Measurements from ENCODE around the gene SMIM17. TPM values are rescaled to one million over a fixed set of nuclear protein-coding genes. Genes with fewer than 3 reads are reported as not detected.

SMIM17 gene
- total and polyA plus RNA-seq, 2 experiments from 2014 or later: 0.63 TPM; not detected in 1

DNA sequence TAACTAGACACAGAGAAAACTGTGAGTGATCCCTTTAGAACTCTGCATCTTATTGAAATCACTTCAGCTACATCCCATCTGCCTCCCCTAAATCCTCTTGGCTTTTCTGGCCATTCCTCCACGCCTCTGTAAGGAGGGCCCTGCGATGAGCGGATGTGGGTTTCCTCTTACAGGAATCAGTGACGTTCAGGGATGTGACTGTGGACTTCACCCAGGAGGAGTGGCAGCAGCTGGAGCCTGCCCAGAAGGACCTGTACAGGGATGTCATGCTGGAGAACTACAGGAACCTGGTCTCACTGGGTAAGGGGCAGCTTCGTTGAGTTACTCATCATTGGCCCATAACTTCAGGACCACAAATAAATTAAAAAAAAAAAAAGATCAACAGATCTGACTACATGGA is 29.3 kb upstream of the SMIM17 start:
- H3K9me3 Mint-ChIP-seq: peaks cover 94% of the 10 kb centered on the region
- no peaks in the 10 kb centered on the region for H3K27me3 ChIP-seq (ENCODE audit: insufficient read depth)
- no peaks in the 10 kb centered on the region for H3K9me2 ChIP-seq (ENCODE audit: insufficient read depth)
- H3K4me3 ChIP-seq: no peak overlapping the region
- H3K4me1 ChIP-seq (ENCODE audit: insufficient read depth): no peaks in the 10 kb centered on the region
- H3K4me2 ChIP-seq: no peak overlapping the region
- no peak for TF ChIP-seq JUNB (IDR thresholded peaks at IDR 0.05; ENCODE audit: unreplicated experiment)
- no peak for TF ChIP-seq EZH2phosphoT487 (IDR thresholded peaks at IDR 0.05; ENCODE audit: unreplicated experiment)
- peaks cover 5% of the 10 kb centered on the region for H3K27me3 Mint-ChIP-seq (ENCODE audit: insufficient read depth, low read depth, poor library complexity)
- no peak overlapping the region for H3K27ac Mint-ChIP-seq
- H3F3A ChIP-seq (replicated peaks; ENCODE audit: low read depth): no peaks in the 10 kb centered on the region
- H3K27ac ChIP-seq (ENCODE audit: low read depth): no peak overlapping the region
- no peaks in the 10 kb centered on the region for H4K20me1 ChIP-seq (replicated peaks; ENCODE audit: insufficient read depth)
- no peaks in the 10 kb centered on the region for H3K36me3 ChIP-seq (ENCODE audit: insufficient read depth)
- ATAC-seq (no peak), DNase-seq (ENCODE audit: low spot score) (no peak)
- H3K4me1 Mint-ChIP-seq: no peaks in the 10 kb centered on the region; the same call in 2 of the 3 replicates
- no peak overlapping the region for H3K4me3 Mint-ChIP-seq
- H3K36me3 Mint-ChIP-seq (ENCODE audit: low read depth): peaks cover 88% of the 10 kb centered on the region
- peaks cover 25% of the 10 kb centered on the region for H3K79me2 ChIP-seq (replicated peaks; ENCODE audit: insufficient read depth)
- no peak overlapping the region for H2AFZ ChIP-seq

DNA sequence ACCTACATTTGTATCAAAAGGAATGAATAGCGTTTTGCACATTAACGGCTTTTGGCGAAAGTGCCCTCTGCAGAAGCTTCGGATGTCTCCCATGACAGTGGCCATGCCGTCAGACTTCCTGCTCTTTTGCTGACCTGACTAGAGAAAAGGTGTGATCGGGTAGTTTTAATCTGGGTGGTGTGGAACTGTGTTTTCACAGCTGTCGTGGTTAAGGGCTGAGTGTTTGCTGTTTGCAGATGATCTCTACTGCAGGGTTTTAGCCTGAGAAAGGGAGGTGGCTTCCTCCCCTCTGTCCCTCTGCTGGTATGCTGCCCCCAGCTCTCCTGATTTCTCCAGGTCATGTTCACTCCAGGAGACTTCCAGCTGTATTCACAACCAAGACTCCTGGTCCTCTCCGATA is 25.4 kb upstream of the SMIM17 start:
- no peak overlapping the region for H3K4me3 ChIP-seq
- H3K27ac Mint-ChIP-seq: no peak overlapping the region
- peaks cover 93% of the 10 kb centered on the region for H3K36me3 Mint-ChIP-seq (ENCODE audit: low read depth)
- H3K27me3 Mint-ChIP-seq (ENCODE audit: insufficient read depth, low read depth, poor library complexity): peaks cover 6% of the 10 kb centered on the region
- H3K27me3 ChIP-seq (ENCODE audit: insufficient read depth): no peaks in the 10 kb centered on the region
- H3K79me2 ChIP-seq (replicated peaks; ENCODE audit: insufficient read depth): peaks cover 11% of the 10 kb centered on the region; the same call in 1 of the 2 replicates
- H4K20me1 ChIP-seq (replicated peaks; ENCODE audit: insufficient read depth): no peaks in the 10 kb centered on the region
- DNase-seq (ENCODE audit: low spot score) (no peak), ATAC-seq (no peak)
- no peak overlapping the region for H3K4me3 Mint-ChIP-seq
- H3K9me2 ChIP-seq (ENCODE audit: insufficient read depth): no peaks in the 10 kb centered on the region
- no peaks in the 10 kb centered on the region for H3K4me1 Mint-ChIP-seq
- no peak overlapping the region for H3K27ac ChIP-seq (ENCODE audit: low read depth)
- H3K9me3 Mint-ChIP-seq: peaks cover 91% of the 10 kb centered on the region
- no peaks in the 10 kb centered on the region for H3K4me1 ChIP-seq (ENCODE audit: insufficient read depth)
- no peak overlapping the region for H2AFZ ChIP-seq
- H3F3A ChIP-seq (replicated peaks; ENCODE audit: low read depth): no peaks in the 10 kb centered on the region
- H3K36me3 ChIP-seq (ENCODE audit: insufficient read depth): no peaks in the 10 kb centered on the region
- TF ChIP-seq, protein P1, sequence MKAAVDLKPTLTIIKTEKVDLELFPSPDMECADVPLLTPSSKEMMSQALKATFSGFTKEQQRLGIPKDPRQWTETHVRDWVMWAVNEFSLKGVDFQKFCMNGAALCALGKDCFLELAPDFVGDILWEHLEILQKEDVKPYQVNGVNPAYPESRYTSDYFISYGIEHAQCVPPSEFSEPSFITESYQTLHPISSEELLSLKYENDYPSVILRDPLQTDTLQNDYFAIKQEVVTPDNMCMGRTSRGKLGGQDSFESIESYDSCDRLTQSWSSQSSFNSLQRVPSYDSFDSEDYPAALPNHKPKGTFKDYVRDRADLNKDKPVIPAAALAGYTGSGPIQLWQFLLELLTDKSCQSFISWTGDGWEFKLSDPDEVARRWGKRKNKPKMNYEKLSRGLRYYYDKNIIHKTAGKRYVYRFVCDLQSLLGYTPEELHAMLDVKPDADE (IDR thresholded peaks at IDR 0.05): no peak
- TF ChIP-seq EZH2phosphoT487 (IDR thresholded peaks at IDR 0.05; ENCODE audit: unreplicated experiment): no peak
- no peak overlapping the region for H3K4me2 ChIP-seq

DNA sequence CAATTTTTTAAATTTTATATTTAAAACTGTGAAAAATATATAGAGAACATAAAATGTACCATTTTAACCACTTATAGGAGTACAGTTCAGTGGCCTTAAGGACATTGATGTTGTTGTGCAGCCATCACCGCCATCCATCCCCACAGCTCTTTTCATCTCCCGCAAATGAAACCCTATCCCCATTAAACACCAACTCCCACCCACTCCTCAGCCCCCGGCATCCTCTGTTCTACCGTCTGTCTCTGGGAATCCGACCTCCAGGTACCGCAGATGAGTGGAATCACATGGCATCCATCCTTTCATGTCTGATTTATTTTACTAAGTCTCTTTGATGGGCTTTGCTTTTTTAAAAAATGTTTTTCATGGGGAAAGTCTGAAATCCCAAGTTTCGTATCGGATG is 23.8 kb upstream of the SMIM17 start:
- H3K36me3 ChIP-seq (ENCODE audit: insufficient read depth): no peaks in the 10 kb centered on the region
- H3K4me1 Mint-ChIP-seq: no peaks in the 10 kb centered on the region
- H3K9me3 Mint-ChIP-seq: peaks cover 90% of the 10 kb centered on the region
- no peaks in the 10 kb centered on the region for H3K9me2 ChIP-seq (ENCODE audit: insufficient read depth)
- H3K27me3 ChIP-seq (ENCODE audit: insufficient read depth): no peaks in the 10 kb centered on the region
- H2AFZ ChIP-seq: no peak overlapping the region
- H3K27me3 Mint-ChIP-seq (ENCODE audit: insufficient read depth, low read depth, poor library complexity): peaks cover 6% of the 10 kb centered on the region
- H3K4me2 ChIP-seq: no peak overlapping the region
- H3K4me3 ChIP-seq: no peak overlapping the region
- H3F3A ChIP-seq (replicated peaks; ENCODE audit: low read depth): no peaks in the 10 kb centered on the region
- H3K27ac Mint-ChIP-seq: no peak overlapping the region
- ATAC-seq (no peak), DNase-seq (ENCODE audit: low spot score) (no peak)
- H3K27ac ChIP-seq (ENCODE audit: low read depth): no peak overlapping the region
- peaks cover 11% of the 10 kb centered on the region; the same call in 1 of the 2 replicates for H3K79me2 ChIP-seq (replicated peaks; ENCODE audit: insufficient read depth)
- H3K4me1 ChIP-seq (ENCODE audit: insufficient read depth): no peaks in the 10 kb centered on the region
- no peak overlapping the region for H3K4me3 Mint-ChIP-seq
- peaks cover 94% of the 10 kb centered on the region for H3K36me3 Mint-ChIP-seq (ENCODE audit: low read depth)
- no peaks in the 10 kb centered on the region for H4K20me1 ChIP-seq (replicated peaks; ENCODE audit: insufficient read depth)
- TF ChIP-seq, protein P2, sequence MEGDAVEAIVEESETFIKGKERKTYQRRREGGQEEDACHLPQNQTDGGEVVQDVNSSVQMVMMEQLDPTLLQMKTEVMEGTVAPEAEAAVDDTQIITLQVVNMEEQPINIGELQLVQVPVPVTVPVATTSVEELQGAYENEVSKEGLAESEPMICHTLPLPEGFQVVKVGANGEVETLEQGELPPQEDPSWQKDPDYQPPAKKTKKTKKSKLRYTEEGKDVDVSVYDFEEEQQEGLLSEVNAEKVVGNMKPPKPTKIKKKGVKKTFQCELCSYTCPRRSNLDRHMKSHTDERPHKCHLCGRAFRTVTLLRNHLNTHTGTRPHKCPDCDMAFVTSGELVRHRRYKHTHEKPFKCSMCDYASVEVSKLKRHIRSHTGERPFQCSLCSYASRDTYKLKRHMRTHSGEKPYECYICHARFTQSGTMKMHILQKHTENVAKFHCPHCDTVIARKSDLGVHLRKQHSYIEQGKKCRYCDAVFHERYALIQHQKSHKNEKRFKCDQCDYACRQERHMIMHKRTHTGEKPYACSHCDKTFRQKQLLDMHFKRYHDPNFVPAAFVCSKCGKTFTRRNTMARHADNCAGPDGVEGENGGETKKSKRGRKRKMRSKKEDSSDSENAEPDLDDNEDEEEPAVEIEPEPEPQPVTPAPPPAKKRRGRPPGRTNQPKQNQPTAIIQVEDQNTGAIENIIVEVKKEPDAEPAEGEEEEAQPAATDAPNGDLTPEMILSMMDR (conservative IDR thresholded peaks at IDR 0.05; ENCODE audit: low read depth in 2 of 2): no peak
- TF ChIP-seq, protein P1 (IDR thresholded peaks at IDR 0.05): no peak
- no peak for TF ChIP-seq NANOG (IDR thresholded peaks at IDR 0.05; ENCODE audit: borderline replicate concordance)
- no peak for TF ChIP-seq EZH2phosphoT487 (IDR thresholded peaks at IDR 0.05; ENCODE audit: unreplicated experiment)
- no peak for TF ChIP-seq ZNF114 (CRISPR knock-in tag; IDR thresholded peaks at IDR 0.05)
- TF ChIP-seq JUNB (IDR thresholded peaks at IDR 0.05; ENCODE audit: unreplicated experiment): no peak
- no peak for TF ChIP-seq EZH2 (IDR thresholded peaks at IDR 0.05; ENCODE audit: low read depth, unreplicated experiment)
- TF ChIP-seq CREB1 (CRISPR knock-in tag; IDR thresholded peaks at IDR 0.05; ENCODE audit: low read depth): no peak

All from GM23338 (cell line).